HepG2 (cell line): ENCODE results near the gene MED1. TPM values are rescaled to one million over a fixed set of nuclear protein-coding genes. Genes with fewer than 3 reads are reported as not detected.

Experiments used
- FOXM1 ChIP-seq: sonication (generic); formaldehyde crosslinking; IDR thresholded peaks from 2 replicates; pipeline ENCODE4 v1.5.0; 2020; ENCODE audit warnings: missing genetic modification reagents
- FOXP1 ChIP-seq, 2 experiments: fragments of 450-650 bp in 1 of 2; IDR thresholded peaks; 2 replicates each; pipeline ENCODE4 v1.6.1; 2017 to 2018; ENCODE audit warnings: antibody characterized with exemption in 1 of 2
- GABPB1 ChIP-seq: IDR thresholded peaks from 2 replicates; pipeline ENCODE4 v1.6.1; 2016; ENCODE audit warnings: mild to moderate bottlenecking, missing genetic modification reagents, moderate library complexity, missing compliant biosample characterization
- MLLT10 ChIP-seq: sonication (generic); formaldehyde crosslinking; IDR thresholded peaks from 2 replicates; pipeline ENCODE4 v1.4.0; 2020; ENCODE audit warnings: missing genetic modification reagents
- NFATC3 ChIP-seq: sonication (generic); formaldehyde crosslinking; IDR thresholded peaks from 2 replicates; pipeline ENCODE4 v1.5.1; 2020; ENCODE audit warnings: mild to moderate bottlenecking, missing genetic modification reagents
- NR2F2 ChIP-seq: IDR thresholded peaks from 2 replicates; pipeline ENCODE4 v1.6.1; 2012; ENCODE audit warnings: low read depth, inconsistent platforms, borderline replicate concordance
- RAD21 ChIP-seq: fragments of 450-650 bp; formaldehyde crosslinking; IDR thresholded peaks from 2 replicates; pipeline ENCODE4 v1.5.0; 2020; ENCODE audit warnings: mild to moderate bottlenecking
- YY1 ChIP-seq: IDR thresholded peaks from 2 replicates; pipeline ENCODE4 v1.6.1; 2011; ENCODE audit warnings: low read length, low read depth, moderate library complexity, mild to moderate bottlenecking; ENCODE audit not compliant: insufficient read depth, insufficient replicate concordance
- ZNF101 ChIP-seq: sonication (generic); formaldehyde crosslinking; IDR thresholded peaks from 2 replicates; pipeline ENCODE4 v1.4.0; 2020; ENCODE audit warnings: mild to moderate bottlenecking, low read depth, missing genetic modification reagents, borderline replicate concordance
- ZNF891 ChIP-seq: sonication (generic); formaldehyde crosslinking; IDR thresholded peaks from 2 replicates; pipeline ENCODE4 v1.5.0; 2020; ENCODE audit warnings: mild to moderate bottlenecking, missing genetic modification reagents
- polyA plus RNA-seq, 8 experiments: library from polyadenylated mRNA; depleted of rRNA in 3 of 8; stranded (reverse) in 7 of 8; unstranded in 1 of 8; fragments of >200 nt; fragmentation: Illumina TruSeq in 4 of 8; extraction: Trizol in 4 of 8; gene quantifications; 2 replicates each; pipeline versions ENCODE4 v1.2.1 to v1.2.3, GENCODE V29; 2011 to 2016; ENCODE audit warnings: low read depth in 4 of 8, missing spikeins in 1 of 8, mixed read lengths in 1 of 8; ENCODE audit not compliant: insufficient read depth in 1 of 8
- total RNA-seq, 5 experiments: library from RNA; depleted of rRNA; stranded (reverse); fragments of >200 nt; fragmentation: Illumina TruSeq; extraction: Trizol; gene quantifications; 2 replicates each; pipeline ENCODE4 v1.2.3, GENCODE V29; 2016; ENCODE audit warnings: low read depth in 1 of 5
- TF ChIP-seq, protein P1 (sequence below): sonication (generic); formaldehyde crosslinking; IDR thresholded peaks from 2 replicates; pipeline ENCODE4 v1.5.0; 2020; ENCODE audit warnings: mild to moderate bottlenecking, missing genetic modification reagents
- TF ChIP-seq, protein P2 (sequence below): sonication (generic); formaldehyde crosslinking; IDR thresholded peaks from 2 replicates; pipeline ENCODE4 v1.9.0; 2021; ENCODE audit warnings: missing genetic modification reagents, borderline replicate concordance
- TF ChIP-seq, protein P3 (sequence below): sonication (generic); formaldehyde crosslinking; IDR thresholded peaks from 2 replicates; pipeline ENCODE4 v1.8.1; 2023; ENCODE audit warnings: mild to moderate bottlenecking, missing genetic modification reagents
- TF ChIP-seq, protein P4 (sequence below), 2 experiments: fragments of 450-650 bp in 1 of 2; sonication (generic) in 1 of 2; formaldehyde crosslinking in 1 of 2; IDR thresholded peaks; 2 replicates each; pipeline versions ENCODE4 v1.6.1 to v1.8.0; 2016 to 2022; ENCODE audit warnings: antibody characterized with exemption in 1 of 2, mild to moderate bottlenecking in 1 of 2, missing genetic modification reagents in 1 of 2

MED1 gene
- total and polyA plus RNA-seq, 2 of the 13 experiments (the other 11 are each of a cell fraction or from before 2014, with no cell fraction given), result 37.5 to 40.1 TPM

DNA sequence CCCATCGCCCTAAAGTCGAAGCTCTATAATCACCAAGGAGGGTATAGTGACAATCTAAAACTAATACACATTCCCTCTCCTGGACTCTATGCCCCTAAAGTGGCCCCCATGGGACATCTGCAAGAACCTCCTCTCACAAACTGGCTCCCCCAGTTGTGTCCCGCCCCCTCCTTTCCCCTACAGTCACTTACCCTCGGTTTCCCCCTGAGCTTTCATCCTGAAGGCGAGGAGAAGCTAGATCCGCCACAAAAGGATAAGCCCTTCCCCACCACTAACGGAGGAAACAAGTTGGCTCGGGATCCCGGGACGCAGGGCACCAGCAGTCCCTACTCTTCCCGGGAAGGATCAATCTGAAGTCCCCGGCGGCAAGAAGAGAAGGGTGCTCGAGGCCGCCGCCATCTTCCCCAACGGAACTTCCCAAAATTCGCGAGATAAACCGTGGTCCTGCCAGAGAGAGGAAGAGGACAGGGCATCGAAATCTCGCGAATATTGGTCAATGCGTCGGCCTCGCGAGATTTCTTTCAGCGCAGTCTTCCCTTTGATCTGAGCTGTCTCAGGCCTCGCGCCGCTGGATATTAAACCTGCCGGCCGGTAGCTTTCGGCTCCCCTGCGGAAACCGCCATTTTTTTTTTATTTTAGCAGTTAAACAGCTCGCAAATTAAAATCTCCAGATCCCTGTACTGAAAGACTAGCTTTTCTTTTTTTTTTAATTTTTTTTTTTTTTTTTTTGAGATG is at the start of gene MED1 (continued):
- TF ChIP-seq, protein P1, sequence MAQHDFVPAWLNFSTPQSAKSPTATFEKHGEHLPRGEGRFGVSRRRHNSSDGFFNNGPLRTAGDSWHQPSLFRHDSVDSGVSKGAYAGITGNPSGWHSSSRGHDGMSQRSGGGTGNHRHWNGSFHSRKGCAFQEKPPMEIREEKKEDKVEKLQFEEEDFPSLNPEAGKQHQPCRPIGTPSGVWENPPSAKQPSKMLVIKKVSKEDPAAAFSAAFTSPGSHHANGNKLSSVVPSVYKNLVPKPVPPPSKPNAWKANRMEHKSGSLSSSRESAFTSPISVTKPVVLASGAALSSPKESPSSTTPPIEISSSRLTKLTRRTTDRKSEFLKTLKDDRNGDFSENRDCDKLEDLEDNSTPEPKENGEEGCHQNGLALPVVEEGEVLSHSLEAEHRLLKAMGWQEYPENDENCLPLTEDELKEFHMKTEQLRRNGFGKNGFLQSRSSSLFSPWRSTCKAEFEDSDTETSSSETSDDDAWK (CRISPR knock-in tag), result no peak
- no peak for TF ChIP-seq NR2F2
- TF ChIP-seq, protein P2, sequence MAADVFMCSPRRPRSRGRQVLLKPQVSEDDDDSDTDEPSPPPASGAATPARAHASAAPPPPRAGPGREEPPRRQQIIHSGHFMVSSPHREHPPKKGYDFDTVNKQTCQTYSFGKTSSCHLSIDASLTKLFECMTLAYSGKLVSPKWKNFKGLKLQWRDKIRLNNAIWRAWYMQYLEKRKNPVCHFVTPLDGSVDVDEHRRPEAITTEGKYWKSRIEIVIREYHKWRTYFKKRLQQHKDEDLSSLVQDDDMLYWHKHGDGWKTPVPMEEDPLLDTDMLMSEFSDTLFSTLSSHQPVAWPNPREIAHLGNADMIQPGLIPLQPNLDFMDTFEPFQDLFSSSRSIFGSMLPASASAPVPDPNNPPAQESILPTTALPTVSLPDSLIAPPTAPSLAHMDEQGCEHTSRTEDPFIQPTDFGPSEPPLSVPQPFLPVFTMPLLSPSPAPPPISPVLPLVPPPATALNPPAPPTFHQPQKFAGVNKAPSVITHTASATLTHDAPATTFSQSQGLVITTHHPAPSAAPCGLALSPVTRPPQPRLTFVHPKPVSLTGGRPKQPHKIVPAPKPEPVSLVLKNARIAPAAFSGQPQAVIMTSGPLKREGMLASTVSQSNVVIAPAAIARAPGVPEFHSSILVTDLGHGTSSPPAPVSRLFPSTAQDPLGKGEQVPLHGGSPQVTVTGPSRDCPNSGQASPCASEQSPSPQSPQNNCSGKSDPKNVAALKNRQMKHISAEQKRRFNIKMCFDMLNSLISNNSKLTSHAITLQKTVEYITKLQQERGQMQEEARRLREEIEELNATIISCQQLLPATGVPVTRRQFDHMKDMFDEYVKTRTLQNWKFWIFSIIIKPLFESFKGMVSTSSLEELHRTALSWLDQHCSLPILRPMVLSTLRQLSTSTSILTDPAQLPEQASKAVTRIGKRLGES (CRISPR knock-in tag), result no peak
- no peak for TF ChIP-seq RAD21 (CRISPR knock-in tag)
- TF ChIP-seq FOXP1 (IDR thresholded peaks at IDR 0.05), result no peak
- 0 out of 2 replicates have a peak, but pooled peaks have one; percentile 35 for TF ChIP-seq FOXP1 (CRISPR knock-in tag; IDR thresholded peaks at IDR 0.05)
- TF ChIP-seq ZNF891, result no peak; the same call in 1 of the 2 replicates
- no peak for TF ChIP-seq ZNF101 (CRISPR knock-in tag)
- peak; percentile 98 for TF ChIP-seq YY1
- no peak for TF ChIP-seq MLLT10
- TF ChIP-seq, protein P3, sequence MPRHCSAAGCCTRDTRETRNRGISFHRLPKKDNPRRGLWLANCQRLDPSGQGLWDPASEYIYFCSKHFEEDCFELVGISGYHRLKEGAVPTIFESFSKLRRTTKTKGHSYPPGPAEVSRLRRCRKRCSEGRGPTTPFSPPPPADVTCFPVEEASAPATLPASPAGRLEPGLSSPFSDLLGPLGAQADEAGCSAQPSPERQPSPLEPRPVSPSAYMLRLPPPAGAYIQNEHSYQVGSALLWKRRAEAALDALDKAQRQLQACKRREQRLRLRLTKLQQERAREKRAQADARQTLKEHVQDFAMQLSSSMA (CRISPR knock-in tag), result peak; percentile 83; the same call in 1 of the 2 replicates
- TF ChIP-seq, protein P4, sequence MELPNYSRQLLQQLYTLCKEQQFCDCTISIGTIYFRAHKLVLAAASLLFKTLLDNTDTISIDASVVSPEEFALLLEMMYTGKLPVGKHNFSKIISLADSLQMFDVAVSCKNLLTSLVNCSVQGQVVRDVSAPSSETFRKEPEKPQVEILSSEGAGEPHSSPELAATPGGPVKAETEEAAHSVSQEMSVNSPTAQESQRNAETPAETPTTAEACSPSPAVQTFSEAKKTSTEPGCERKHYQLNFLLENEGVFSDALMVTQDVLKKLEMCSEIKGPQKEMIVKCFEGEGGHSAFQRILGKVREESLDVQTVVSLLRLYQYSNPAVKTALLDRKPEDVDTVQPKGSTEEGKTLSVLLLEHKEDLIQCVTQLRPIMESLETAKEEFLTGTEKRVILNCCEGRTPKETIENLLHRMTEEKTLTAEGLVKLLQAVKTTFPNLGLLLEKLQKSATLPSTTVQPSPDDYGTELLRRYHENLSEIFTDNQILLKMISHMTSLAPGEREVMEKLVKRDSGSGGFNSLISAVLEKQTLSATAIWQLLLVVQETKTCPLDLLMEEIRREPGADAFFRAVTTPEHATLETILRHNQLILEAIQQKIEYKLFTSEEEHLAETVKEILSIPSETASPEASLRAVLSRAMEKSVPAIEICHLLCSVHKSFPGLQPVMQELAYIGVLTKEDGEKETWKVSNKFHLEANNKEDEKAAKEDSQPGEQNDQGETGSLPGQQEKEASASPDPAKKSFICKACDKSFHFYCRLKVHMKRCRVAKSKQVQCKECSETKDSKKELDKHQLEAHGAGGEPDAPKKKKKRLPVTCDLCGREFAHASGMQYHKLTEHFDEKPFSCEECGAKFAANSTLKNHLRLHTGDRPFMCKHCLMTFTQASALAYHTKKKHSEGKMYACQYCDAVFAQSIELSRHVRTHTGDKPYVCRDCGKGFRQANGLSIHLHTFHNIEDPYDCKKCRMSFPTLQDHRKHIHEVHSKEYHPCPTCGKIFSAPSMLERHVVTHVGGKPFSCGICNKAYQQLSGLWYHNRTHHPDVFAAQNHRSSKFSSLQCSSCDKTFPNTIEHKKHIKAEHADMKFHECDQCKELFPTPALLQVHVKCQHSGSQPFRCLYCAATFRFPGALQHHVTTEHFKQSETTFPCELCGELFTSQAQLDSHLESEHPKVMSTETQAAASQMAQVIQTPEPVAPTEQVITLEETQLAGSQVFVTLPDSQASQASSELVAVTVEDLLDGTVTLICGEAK (IDR thresholded peaks at IDR 0.05), result no peak
- TF ChIP-seq, protein P4 (CRISPR knock-in tag; IDR thresholded peaks at IDR 0.05), result peak; percentile 94
- peak; percentile 74 for TF ChIP-seq GABPB1
- no peak for TF ChIP-seq FOXM1 (CRISPR knock-in tag)
- TF ChIP-seq NFATC3, result peak; percentile 72; the same call in 1 of the 2 replicates
